HTERT RPE-1 (cell line): ENCODE results near the gene TTC39C.

Experiments
- in situ Hi-C: fragments of 300-500 bp; cut with MboI; formaldehyde crosslinking; loops from 4 replicates; pipeline ENCODE4 v1.14.3; 2020; ENCODE audit warnings: low sequenced_read_pairs

Gene TTC39C

DNA sequence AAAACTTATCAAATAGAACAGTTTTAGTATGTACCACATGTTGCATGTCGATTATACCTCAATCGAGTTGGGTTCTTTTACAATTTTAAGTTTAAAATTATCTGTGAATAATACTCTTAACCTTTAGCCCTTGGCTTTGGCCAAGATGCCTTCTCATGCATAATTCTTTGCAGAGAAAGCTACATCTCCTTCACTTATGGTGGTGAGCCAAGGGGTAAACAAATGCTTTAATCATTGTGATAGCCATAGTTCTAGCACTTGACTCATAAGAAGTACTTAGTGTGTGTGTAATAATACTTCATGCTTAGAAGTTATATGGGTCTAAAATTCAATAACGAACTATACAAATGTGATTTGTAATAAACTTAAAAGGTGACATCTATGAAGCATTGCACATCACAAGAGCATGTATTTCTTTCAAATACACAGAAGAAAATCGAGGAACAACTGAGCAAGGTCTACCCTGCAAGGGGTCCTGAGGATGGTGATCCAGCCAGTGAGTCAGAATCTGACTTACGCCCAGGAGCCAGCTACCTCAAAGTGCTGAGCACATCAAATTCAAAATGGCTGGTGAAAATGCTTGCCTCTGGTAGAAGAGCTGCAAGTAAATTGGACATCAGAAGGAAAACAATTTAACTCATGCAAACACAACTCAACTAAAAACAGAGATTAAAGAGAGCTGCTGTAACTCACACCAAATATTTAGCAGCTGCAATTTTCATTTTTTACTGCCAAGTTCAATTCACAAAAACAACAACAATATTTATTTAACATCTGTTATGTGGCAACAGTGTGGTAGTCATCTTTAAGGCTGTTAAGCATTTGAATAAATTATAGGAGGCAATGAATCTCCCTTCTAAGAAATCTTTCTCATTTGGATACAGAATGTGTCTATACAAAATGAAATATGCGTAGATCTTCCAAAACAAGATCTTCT lies 23.8 kb upstream of the TTC39C start:
- in situ Hi-C loops, result no loop called here

GRCh38 chr18:23992089-23992940 lies 22.2 kb upstream of the TTC39C start:
- in situ Hi-C loops, result no loop called here

GRCh38 chr18:23992941-23993280 lies 21.6 kb upstream of the TTC39C start:
- in situ Hi-C loops, result no loop called here

- in situ Hi-C loops, result no loop called here
Measured at GRCh38 chr18:23994361-23994902, 20.1 kb upstream of the TTC39C start.

DNA sequence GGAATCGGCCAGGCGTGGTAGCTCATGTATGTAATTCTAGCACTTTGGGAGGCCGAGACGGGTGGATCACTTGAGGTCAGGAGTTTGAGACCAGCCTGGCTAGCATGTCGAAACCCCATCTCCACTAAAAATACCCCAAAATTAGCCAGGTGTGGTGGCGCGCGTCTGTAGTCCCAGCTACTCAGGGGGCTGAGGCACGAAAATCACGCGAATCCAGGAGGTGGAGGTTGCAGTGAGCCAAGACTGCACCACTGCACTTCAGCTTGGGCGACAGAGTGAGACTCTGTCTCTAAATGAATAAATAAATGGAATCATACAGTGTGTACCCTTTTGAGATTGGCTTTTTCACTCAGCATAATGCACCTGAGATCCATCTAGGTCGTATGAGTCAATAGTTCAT lies 19.4 kb upstream of the TTC39C start:
- in situ Hi-C loops, result no loop called here

DNA sequence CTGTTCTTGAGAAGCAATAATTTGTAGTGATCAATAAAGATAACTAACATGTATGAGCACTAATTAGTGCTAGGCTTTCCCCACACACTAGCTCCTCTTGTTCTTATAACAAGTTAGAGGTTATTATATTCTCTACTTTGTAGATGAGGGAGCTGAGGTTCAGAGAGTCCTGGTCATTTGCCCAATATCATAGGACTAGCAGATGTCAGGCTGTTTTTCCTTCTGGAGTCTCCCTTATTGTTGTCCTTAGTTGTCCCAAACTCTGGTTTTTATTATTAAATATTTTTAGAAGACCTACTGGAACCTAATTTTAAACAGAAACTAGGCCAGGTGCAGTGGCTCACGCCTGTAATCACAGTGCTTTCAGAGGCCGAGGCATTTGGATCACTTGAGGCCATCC lies 16.5 kb upstream of the TTC39C start:
- in situ Hi-C loops, result no loop called here

DNA sequence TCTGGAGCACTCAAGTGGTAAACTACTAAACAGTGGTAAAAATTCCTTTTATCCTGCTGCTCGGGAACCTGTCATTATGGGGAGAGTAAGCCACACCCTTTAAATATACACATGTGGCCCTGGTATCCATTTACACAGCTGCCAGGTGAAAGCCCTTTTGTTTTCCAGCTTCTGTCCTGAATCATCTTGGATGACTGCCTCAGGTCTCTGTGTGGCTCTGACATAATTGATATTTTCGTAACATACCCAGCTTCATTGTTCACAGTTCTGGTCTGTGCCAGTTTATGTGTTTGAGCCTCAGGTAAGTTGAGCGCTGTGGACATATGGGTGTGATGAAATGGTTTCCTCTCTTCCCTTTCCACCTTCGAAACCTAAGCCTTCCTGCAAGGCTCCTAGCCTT lies 15.7 kb upstream of the TTC39C start:
- in situ Hi-C loops, result no loop called here

DNA sequence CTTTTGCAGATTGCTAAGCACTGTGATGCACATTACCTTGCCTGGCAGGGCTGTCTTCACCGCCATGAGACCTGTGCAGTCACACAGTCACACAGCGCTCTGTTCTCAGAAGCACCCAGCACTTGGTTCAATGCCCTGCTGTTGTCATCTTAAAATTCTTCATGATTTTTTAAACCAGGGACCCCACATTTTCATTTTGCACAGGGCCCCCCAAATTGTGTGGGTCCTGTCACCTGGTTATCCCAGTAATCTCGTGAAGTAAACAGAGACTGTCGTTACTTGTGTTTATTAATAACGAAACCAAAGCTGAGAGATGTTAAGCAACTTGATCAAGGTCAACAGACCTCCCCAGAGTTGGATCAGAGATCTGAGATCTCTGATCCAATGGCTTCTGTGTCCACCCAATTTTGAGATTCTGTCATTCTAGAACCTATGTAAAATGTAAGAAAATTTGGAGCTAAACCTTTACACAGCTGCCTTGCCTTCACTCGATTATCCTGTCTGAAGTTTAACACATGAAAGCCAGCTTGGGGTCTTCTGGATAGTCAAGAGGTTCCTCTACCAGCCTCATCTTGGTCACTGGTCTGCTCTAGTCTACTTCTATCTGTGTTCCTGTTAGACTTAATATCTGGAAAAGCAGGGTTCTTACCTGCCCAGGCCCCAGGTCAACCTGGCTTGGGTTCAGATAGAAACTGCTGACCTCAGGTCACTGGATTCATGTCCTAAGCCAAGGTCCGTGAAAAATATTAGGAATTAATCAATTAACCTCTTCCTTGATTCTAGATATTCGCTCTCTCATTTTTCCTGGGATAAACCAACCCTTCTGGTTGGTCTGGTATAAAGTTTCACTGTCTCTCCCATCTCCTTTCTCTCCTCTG lies 13.7 kb upstream of the TTC39C start:
- in situ Hi-C loops, result no loop called here

DNA sequence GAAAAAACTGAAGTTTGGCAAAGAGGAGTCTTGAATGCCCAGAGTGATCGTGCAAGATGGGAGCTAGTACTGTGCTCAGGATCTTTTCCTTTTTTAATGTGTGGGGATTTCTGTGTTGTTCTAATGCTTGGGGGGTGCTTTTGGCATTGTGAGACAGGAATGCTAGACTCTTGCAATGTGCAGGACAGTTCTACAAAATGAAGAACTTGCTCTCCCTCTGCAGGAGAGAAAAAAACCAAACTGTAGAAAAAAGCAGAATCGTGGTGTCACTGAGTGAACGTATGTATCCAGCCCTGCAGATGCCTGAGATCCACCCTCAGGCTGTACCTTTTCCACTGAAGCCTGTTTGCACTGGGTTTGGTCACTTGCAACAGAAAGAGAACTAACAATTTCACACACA lies 12.1 kb upstream of the TTC39C start:
- in situ Hi-C loops, result no loop called here

GRCh38 chr18:24003288-24003687 lies 11.3 kb upstream of the TTC39C start:
- in situ Hi-C loops, result no loop called here

- in situ Hi-C loops, result no loop called here
Measured at GRCh38 chr18:24003903-24004640, 10.5 kb upstream of the TTC39C start.

DNA sequence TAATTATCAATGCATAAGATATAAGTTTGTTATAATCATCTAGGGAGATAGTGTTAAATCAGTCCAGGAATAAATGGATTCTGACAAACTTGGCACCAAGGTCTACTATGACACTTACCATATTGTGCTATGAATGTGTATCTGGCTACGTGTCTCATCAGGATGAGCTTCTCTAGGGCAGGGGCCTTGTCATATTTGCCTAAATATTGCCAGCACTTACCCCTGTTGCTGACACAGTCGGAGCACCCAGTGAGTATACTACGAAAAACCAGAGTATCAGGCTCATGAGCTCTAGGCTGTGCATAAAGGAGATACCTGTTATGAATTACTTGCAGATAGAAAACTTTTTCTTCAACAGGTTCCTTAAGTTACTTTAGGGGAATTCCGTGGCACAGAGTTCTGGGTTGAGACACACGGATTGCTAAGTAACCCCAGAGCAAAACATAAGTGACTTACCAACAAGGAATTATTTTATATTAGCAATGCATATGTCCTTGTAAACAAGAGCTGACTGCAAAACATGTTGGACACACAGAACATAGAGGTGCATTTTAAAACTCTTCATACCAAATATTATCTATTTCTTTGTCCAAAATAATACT lies 7.7 kb upstream of the TTC39C start:
- in situ Hi-C loops, result no loop called here

DNA sequence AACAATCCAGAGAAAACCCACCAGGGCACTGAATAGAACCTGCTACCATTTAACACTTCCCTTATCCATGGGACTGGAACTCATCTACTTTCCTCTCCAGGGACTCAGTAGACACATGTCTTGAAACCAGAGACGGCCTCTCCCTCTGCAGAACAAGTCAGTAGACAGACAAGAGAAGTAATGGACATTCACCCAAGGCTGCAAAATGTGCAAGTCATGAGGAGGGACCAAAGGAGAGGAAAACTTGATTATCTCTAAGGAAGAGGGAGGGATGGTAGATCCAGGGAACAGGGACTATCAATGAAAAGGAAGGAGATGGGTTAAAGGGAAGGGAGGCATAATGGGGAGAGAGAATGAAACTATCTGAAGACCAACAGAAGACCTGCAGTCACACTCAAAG lies 5.3 kb upstream of the TTC39C start:
- in situ Hi-C loops, result no loop called here

DNA sequence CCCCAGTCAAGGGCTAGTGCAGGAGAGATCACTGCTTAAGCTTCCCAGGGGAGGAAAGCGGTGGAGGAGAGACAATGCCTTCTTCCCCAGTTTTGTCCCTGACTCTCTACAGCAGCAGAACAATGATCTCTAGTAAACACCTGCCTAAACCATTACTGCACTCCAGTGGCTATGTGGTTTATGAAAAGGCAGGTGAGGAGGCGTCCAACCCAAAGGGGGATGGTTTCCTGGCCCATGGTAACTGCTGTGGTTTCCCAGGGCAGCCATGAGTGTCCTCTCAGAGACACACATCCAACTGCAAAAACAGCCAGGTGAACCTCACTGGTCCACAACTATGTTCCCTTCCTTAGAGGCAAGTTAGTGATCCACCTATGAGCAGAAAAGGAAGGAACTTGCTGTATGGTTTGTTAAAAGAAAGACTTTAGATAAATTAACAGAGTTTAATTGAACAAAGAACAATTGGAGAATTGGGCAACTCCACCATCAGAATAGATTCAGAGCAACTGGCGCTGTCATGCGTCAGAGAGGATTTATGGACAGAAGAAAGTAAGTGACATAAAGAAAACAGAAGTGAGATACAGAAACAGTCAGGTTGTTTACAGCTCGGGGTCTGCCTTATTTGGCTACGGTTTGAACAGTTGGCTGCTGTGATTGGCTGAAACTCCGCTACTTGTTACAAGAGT lies 4.8 kb upstream of the TTC39C start:
- in situ Hi-C loops, result no loop called here

- in situ Hi-C loops, result no loop called here
Measured at GRCh38 chr18:24010673-24011072, 3.9 kb upstream of the TTC39C start.

DNA sequence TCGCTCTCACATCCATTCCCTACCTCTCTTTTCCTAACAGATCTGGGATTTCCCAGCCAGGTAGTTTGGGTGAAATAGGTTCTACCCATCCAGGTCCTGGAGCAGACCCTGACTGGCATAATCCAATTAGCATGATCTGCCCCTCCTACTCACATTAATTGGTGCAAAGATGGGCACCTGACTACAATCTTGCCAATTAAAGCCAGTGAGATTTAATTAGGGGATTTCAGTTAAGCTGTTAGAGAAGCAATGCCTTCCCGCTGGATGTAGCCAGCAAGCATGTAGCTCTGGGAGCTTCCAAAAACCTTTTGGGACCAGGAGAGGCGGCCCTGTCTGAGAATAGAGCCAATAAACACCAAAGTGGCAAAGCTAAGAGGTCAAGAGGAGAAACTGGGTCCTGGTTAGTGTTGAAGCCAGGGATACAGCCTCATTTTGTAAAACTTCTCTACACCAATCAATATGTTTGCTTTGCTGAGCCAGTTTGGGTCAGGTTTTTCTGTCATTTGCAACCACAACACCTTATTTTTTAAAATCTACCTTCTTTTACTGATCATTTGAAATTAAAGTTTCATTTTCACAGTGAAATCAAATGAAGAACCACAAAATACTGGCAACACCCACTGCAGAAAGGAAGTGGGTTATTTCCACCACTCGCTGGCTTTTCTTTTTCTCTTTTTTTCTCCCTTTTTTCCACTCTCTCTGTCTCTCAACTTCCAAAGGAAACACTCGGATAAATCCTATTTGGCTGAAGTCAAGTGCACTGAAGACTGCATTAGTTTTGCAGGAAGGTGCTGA lies 3.2 kb upstream of the TTC39C start:
- in situ Hi-C loops, result no loop called here

- in situ Hi-C loops, result no loop called here
Measured at GRCh38 chr18:24013051-24013450, 1.5 kb upstream of the TTC39C start.

DNA sequence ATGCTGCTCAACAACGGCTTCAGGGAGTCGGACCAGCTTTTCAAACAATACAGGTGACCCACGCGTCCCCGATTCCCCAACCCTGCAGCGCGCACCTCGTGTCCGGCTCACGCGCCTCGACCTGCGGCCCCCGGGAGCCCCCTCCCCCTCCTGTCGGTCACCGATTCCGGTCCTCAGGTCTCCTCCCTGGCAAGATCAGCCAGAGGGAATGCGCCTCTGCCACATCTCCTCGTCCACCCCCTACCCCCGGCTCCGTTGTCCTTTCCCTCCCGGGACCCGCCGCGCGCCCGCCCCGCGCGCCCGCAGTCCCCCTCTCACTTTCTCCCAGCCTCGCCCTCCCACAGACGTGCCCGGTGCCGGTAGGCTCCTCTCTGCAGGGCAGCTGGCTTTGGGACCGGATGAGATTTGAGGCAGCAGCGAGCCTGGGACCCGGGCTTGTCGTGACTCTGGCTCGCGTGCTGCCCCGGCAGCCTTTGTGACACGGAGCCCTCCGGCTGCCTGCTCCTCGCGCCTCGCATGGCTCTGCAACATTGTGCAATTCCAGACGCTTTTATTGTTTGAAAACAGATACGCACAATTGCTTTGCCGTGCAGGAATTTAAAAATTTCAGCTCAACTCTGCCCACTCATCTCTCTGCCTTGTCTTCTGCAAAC lies 558 bp downstream of the TTC39C start:
- in situ Hi-C loops, result no loop called here
